HCT116 (cell line): ENCODE data around the gene OR5AC2. TPM values are rescaled to one million over a fixed set of nuclear protein-coding genes. Genes with fewer than 3 reads are reported as not detected.

Experiments used
- ATAC-seq: fragments of 200-7000 bp; cut with Tn5 transposase; 2 replicates; pipeline ENCODE4 v1.9.1; 2020; ENCODE audit warnings: mild to moderate bottlenecking, moderate library complexity
- BruUV-seq: library from RNA; stranded (reverse); fragments of 400-500 nt; replicated peaks from 2 replicates; lab custom pipeline; 2021; lab: Mats Ljungman, UMichigan
- CTCF ChIA-PET: fragments of 300-600 bp; sonication (Branson Sonifier 250); formaldehyde crosslinking; loops from one replicate; lab custom pipeline; 2021; ENCODE audit warnings: antibody characterized with exemption; lab: Charles Lee
- POLR2A ChIA-PET: fragments of 300-600, 350-600 bp; sonication (Branson Sonifier 250); formaldehyde crosslinking; loops from one replicate; lab custom pipeline; 2021; ENCODE audit warnings: antibody characterized with exemption; lab: Charles Lee
- RAD21 ChIA-PET, 2 experiments: fragments of 300-600 bp; sonication (Branson Sonifier 250); formaldehyde crosslinking; loops; one replicate each; lab custom pipeline; 2023; ENCODE audit warnings: low total read pairs in 2 of 2; ENCODE audit not compliant: uncharacterized antibody in 2 of 2, unreplicated experiment in 2 of 2, low non-redundant PET in 1 of 2; lab: Charles Lee
- DNase-seq: peaks from one replicate; pipeline ENCODE4 v3.0.0-alpha.2; 2010; ENCODE audit warnings: low read depth, low spot score
- H2AFZ ChIP-seq: fragments of 200-600 bp; shearing (Covaris generic), sonication (generic); 2 replicates; pipeline ENCODE4 v1.6.1; 2017; ENCODE audit warnings: low read depth, mixed run types, mixed read lengths, antibody characterized with exemption, low read length; ENCODE audit not compliant: poor library complexity, severe bottlenecking
- H3K27ac ChIP-seq: 2 replicates; pipeline ENCODE4 v1.5.1; 2012; ENCODE audit warnings: low read depth, low read length
- H3K27me3 ChIP-seq: fragments of 200-600 bp; sonication (generic); 2 replicates; pipeline ENCODE4 v1.6.1; 2016; ENCODE audit warnings: mixed run types, low read length, mixed read lengths; ENCODE audit not compliant: insufficient read depth
- H3K36me3 ChIP-seq, 2 experiments: fragments of 200-500 bp in 1 of 2; fragments of 200-600 bp in 1 of 2; sonication (Bioruptor generic) in 1 of 2; sonication (generic) in 1 of 2; 2 replicates each; pipeline versions ENCODE4 v1.5.1 to v1.6.1; 2014 to 2016; ENCODE audit warnings: low read length in 2 of 2, inconsistent platforms in 1 of 2, mixed read lengths in 1 of 2, mixed run types in 1 of 2; ENCODE audit not compliant: insufficient read depth in 2 of 2, control insufficient read depth in 1 of 2
- H3K4me1 ChIP-seq, 2 experiments: fragments of 200-600 bp in 1 of 2; sonication (generic) in 1 of 2; 2 replicates each; pipeline versions ENCODE4 v1.5.1 to v1.6.1; 2012 to 2017; ENCODE audit warnings: low read length in 2 of 2, inconsistent platforms in 1 of 2, mild to moderate bottlenecking in 1 of 2, mixed read lengths in 1 of 2, mixed run types in 1 of 2, moderate library complexity in 1 of 2; ENCODE audit not compliant: insufficient read depth in 2 of 2, control insufficient read depth in 1 of 2
- H3K4me2 ChIP-seq: fragments of 200-600 bp; sonication (generic); 2 replicates; pipeline ENCODE4 v1.6.1; 2017; ENCODE audit warnings: mixed run types, low read length, mixed read lengths
- H3K4me3 ChIP-seq, 2 experiments: fragments of 200-600 bp in 1 of 2; sonication (generic) in 1 of 2; replicated peaks in 1 of 2; 2 replicates each; pipeline ENCODE4 v1.5.1; 2011 to 2016; ENCODE audit warnings: low read length in 2 of 2, control low read depth in 1 of 2, low read depth in 1 of 2, mild to moderate bottlenecking in 1 of 2, mixed read lengths in 1 of 2, mixed run types in 1 of 2
- H3K79me2 ChIP-seq: fragments of 200-600 bp; sonication (generic); 2 replicates; pipeline ENCODE4 v1.6.1; 2017; ENCODE audit warnings: mild to moderate bottlenecking, mixed run types, low read length, moderate library complexity, mixed read lengths; ENCODE audit not compliant: insufficient read depth
- H3K9ac ChIP-seq: fragments of 200-600 bp; sonication (generic); 2 replicates; pipeline ENCODE4 v1.6.1; 2016; ENCODE audit warnings: low read length, mixed read lengths
- H3K9me2 ChIP-seq: fragments of 200-600 bp; sonication (generic), shearing (Covaris generic); 2 replicates; pipeline ENCODE4 v1.6.1; 2017; ENCODE audit warnings: mixed run types, mild to moderate bottlenecking, moderate library complexity; ENCODE audit not compliant: insufficient read depth
- H3K9me3 ChIP-seq, 2 experiments: fragments of 200-500 bp in 1 of 2; fragments of 200-600 bp in 1 of 2; sonication (Bioruptor generic) in 1 of 2; sonication (generic) in 1 of 2; 2 replicates each; pipeline ENCODE4 v1.6.1; 2014 to 2017; ENCODE audit warnings: low read length in 2 of 2, mixed read lengths in 2 of 2, inconsistent platforms in 1 of 2, low read depth in 1 of 2, mild to moderate bottlenecking in 1 of 2, mixed run types in 1 of 2, moderate library complexity in 1 of 2; ENCODE audit not compliant: control insufficient read depth in 1 of 2, insufficient read depth in 1 of 2
- H4K20me1 ChIP-seq: fragments of 200-600 bp; sonication (generic), shearing (Covaris generic); 2 replicates; pipeline ENCODE4 v1.6.1; 2017; ENCODE audit warnings: mixed run types, mild to moderate bottlenecking, moderate library complexity; ENCODE audit not compliant: insufficient read depth
- CEBPB ChIP-seq: IDR thresholded peaks from 2 replicates; pipeline ENCODE4 v1.6.1; 2012; ENCODE audit warnings: low read depth
- CTCF ChIP-seq, 3 experiments: fragments of 200-600 bp in 1 of 3; sonication (generic) in 1 of 3; IDR thresholded peaks in 2 of 3; conservative IDR thresholded peaks in 1 of 3; 2 replicates each; pipeline ENCODE4 v1.5.1; 2012 to 2017; ENCODE audit warnings: low read depth in 2 of 3, low read length in 2 of 3, antibody characterized with exemption in 1 of 3, borderline replicate concordance in 1 of 3, control low read depth in 1 of 3, mild to moderate bottlenecking in 1 of 3, mixed read lengths in 1 of 3, mixed run types in 1 of 3, moderate library complexity in 1 of 3; ENCODE audit not compliant: insufficient read depth in 1 of 3
- EGR1 ChIP-seq: IDR thresholded peaks from 2 replicates; pipeline ENCODE4 v1.6.1; 2012; ENCODE audit warnings: low read depth
- ELF1 ChIP-seq: IDR thresholded peaks from 2 replicates; pipeline ENCODE4 v1.6.1; 2012; ENCODE audit warnings: low read depth, borderline replicate concordance
- EZH2 ChIP-seq: fragments of 200-600 bp; sonication (generic); IDR thresholded peaks from 2 replicates; pipeline ENCODE4 v1.6.1; 2017; ENCODE audit warnings: antibody characterized with exemption, mixed run types
- FOSL1 ChIP-seq: IDR thresholded peaks from 2 replicates; pipeline ENCODE4 v1.6.1; 2012; ENCODE audit warnings: low read depth
- JUND ChIP-seq: IDR thresholded peaks from 2 replicates; pipeline ENCODE4 v1.6.1; 2012
- MAX ChIP-seq: IDR thresholded peaks from 2 replicates; pipeline ENCODE4 v1.6.1; 2012
- POLR2A ChIP-seq: IDR thresholded peaks from 2 replicates; pipeline ENCODE4 v1.7.0; 2011; ENCODE audit warnings: borderline replicate concordance; ENCODE audit not compliant: insufficient read depth, insufficient read length; ENCODE audit errors: extremely low read depth
- POLR2AphosphoS5 ChIP-seq: IDR thresholded peaks from 2 replicates; pipeline ENCODE4 v1.6.1; 2011; ENCODE audit warnings: mild to moderate bottlenecking, low read depth, low read length, moderate library complexity
- SIN3A ChIP-seq: IDR thresholded peaks from 2 replicates; pipeline ENCODE4 v1.6.1; 2012; ENCODE audit warnings: low read depth
- SP1 ChIP-seq: IDR thresholded peaks from 2 replicates; pipeline ENCODE4 v1.6.1; 2012; ENCODE audit warnings: low read depth
- SRF ChIP-seq: IDR thresholded peaks from 2 replicates; pipeline ENCODE4 v1.6.1; 2012; ENCODE audit warnings: low read depth
- TCF7L2 ChIP-seq: IDR thresholded peaks from 2 replicates; pipeline ENCODE4 v1.7.0; 2011; ENCODE audit warnings: borderline replicate concordance, inconsistent platforms; ENCODE audit not compliant: insufficient read depth, insufficient read length; ENCODE audit errors: extremely low read depth
- YY1 ChIP-seq: IDR thresholded peaks from 2 replicates; pipeline ENCODE4 v1.6.1; 2011; ENCODE audit warnings: low read length, low read depth, moderate library complexity, mild to moderate bottlenecking; ENCODE audit not compliant: insufficient replicate concordance; ENCODE audit errors: extremely low read depth
- ZFX ChIP-seq: fragments of 450-650 bp; IDR thresholded peaks from 2 replicates; pipeline ENCODE4 v1.6.1; 2017
- ZNF274 ChIP-seq: fragments of 200-500 bp; sonication (Bioruptor generic); IDR thresholded peaks from 2 replicates; pipeline ENCODE4 v1.6.1; 2014; ENCODE audit warnings: mild to moderate bottlenecking, low read depth, low read length, inconsistent platforms
- intact Hi-C: fragments of 100-400 bp; cut with micrococcal nuclease; formaldehyde crosslinking; loops from 2 replicates; pipeline ENCODE4 v1.10.0; 2022
- total RNA-seq: library from RNA; stranded (reverse); gene quantifications from one replicate; pipeline ENCODE4 v1.2.1, GENCODE V29; 2021; ENCODE audit not compliant: unreplicated experiment
- TF ChIP-seq, protein P1 (sequence below): IDR thresholded peaks from 2 replicates; pipeline ENCODE4 v1.6.1; 2011; ENCODE audit warnings: mild to moderate bottlenecking, low read length, moderate library complexity; ENCODE audit not compliant: insufficient replicate concordance; ENCODE audit errors: extremely low read depth
- TF ChIP-seq, protein P2 (sequence below): IDR thresholded peaks from 2 replicates; pipeline ENCODE4 v1.6.1; 2012
- TF ChIP-seq, protein P3 (sequence below): IDR thresholded peaks from 2 replicates; pipeline ENCODE4 v1.6.1; 2012; ENCODE audit warnings: low read depth

Gene OR5AC2
- total RNA-seq, 1 experiment from 2014 or later = not detected

- intact Hi-C loops = loop anchor here (5.0 kb wide), 1 partner anchor 546 kb away; no protein-coding TSS in a partner anchor
- Histone ChIP-seq H3K4me3 (no peak overlapping the region), H3K36me3 (no peaks in the 10 kb centered on the region), H3K79me2 (no peaks in the 10 kb centered on the region), H4K20me1 (no peaks in the 10 kb centered on the region), H3K27me3 (no peaks in the 10 kb centered on the region), H3K9me2 (no peaks in the 10 kb centered on the region; the same call in 1 of the 2 replicates), H3K4me1 (peaks cover 0 to 8% of the 10 kb centered on the region in 2 experiments; a peak in 2 of 4 replicates), H3K9me3 (no peaks in the 10 kb centered on the region), H3K27ac (no peak overlapping the region), H3K9ac (no peak overlapping the region), H2AFZ (no peak overlapping the region), H3K4me2 (no peak overlapping the region)
- RAD21 ChIA-PET = no interaction called here
- POLR2A ChIA-PET = no interaction called here
- CTCF ChIA-PET = interaction anchor here (4.5 kb wide), 1 partner anchor 288 kb away, joined by 43 read pairs; no protein-coding TSS in a partner anchor
- DNase-seq = no peak
- no peak for ATAC-seq
- no TSS peak for BruUV-seq
- no peak for TF ChIP-seq JUND
- no peak for TF ChIP-seq POLR2A
- TF ChIP-seq, protein P1, sequence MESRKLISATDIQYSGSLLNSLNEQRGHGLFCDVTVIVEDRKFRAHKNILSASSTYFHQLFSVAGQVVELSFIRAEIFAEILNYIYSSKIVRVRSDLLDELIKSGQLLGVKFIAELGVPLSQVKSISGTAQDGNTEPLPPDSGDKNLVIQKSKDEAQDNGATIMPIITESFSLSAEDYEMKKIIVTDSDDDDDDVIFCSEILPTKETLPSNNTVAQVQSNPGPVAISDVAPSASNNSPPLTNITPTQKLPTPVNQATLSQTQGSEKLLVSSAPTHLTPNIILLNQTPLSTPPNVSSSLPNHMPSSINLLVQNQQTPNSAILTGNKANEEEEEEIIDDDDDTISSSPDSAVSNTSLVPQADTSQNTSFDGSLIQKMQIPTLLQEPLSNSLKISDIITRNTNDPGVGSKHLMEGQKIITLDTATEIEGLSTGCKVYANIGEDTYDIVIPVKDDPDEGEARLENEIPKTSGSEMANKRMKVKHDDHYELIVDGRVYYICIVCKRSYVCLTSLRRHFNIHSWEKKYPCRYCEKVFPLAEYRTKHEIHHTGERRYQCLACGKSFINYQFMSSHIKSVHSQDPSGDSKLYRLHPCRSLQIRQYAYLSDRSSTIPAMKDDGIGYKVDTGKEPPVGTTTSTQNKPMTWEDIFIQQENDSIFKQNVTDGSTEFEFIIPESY = no peak
- TF ChIP-seq SRF = no peak
- no peak for TF ChIP-seq ELF1
- TF ChIP-seq, protein P2, sequence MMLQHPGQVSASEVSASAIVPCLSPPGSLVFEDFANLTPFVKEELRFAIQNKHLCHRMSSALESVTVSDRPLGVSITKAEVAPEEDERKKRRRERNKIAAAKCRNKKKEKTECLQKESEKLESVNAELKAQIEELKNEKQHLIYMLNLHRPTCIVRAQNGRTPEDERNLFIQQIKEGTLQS = no peak
- TF ChIP-seq POLR2AphosphoS5 = no peak
- TF ChIP-seq ZFX = no peak
- no peak for TF ChIP-seq CTCF (IDR thresholded peaks at IDR 0.05 in 2 of 3, conservative IDR thresholded peaks at IDR 0.05 in 1 of 3; ENCODE audit: borderline replicate concordance in 1 of 3, insufficient read depth in 1 of 3, low read depth in 2 of 3, low read length in 2 of 3)
- no peak for TF ChIP-seq SP1
- TF ChIP-seq YY1 = no peak
- TF ChIP-seq EZH2 = no peak
- no peak for TF ChIP-seq MAX
- no peak for TF ChIP-seq ZNF274
- TF ChIP-seq, protein P3, sequence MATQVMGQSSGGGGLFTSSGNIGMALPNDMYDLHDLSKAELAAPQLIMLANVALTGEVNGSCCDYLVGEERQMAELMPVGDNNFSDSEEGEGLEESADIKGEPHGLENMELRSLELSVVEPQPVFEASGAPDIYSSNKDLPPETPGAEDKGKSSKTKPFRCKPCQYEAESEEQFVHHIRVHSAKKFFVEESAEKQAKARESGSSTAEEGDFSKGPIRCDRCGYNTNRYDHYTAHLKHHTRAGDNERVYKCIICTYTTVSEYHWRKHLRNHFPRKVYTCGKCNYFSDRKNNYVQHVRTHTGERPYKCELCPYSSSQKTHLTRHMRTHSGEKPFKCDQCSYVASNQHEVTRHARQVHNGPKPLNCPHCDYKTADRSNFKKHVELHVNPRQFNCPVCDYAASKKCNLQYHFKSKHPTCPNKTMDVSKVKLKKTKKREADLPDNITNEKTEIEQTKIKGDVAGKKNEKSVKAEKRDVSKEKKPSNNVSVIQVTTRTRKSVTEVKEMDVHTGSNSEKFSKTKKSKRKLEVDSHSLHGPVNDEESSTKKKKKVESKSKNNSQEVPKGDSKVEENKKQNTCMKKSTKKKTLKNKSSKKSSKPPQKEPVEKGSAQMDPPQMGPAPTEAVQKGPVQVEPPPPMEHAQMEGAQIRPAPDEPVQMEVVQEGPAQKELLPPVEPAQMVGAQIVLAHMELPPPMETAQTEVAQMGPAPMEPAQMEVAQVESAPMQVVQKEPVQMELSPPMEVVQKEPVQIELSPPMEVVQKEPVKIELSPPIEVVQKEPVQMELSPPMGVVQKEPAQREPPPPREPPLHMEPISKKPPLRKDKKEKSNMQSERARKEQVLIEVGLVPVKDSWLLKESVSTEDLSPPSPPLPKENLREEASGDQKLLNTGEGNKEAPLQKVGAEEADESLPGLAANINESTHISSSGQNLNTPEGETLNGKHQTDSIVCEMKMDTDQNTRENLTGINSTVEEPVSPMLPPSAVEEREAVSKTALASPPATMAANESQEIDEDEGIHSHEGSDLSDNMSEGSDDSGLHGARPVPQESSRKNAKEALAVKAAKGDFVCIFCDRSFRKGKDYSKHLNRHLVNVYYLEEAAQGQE = no peak
- no peak for TF ChIP-seq CEBPB
- TF ChIP-seq SIN3A = no peak
- no peak for TF ChIP-seq EGR1
- no peak for TF ChIP-seq FOSL1
- TF ChIP-seq TCF7L2 = no peak
- TF ChIP-seq, all 23 proteins: peak for 0
These were observed 45.6 kb upstream of the OR5AC2 start for GRCh38 chr3:98041350-98041749.
